ENCODE measurements around the gene COMMD7. TPM values are rescaled to one million over a fixed set of nuclear protein-coding genes. Genes with fewer than 3 reads are reported as not detected.

Gene COMMD7
- total RNA-seq, 1 donor = 37.6 TPM

DNA sequence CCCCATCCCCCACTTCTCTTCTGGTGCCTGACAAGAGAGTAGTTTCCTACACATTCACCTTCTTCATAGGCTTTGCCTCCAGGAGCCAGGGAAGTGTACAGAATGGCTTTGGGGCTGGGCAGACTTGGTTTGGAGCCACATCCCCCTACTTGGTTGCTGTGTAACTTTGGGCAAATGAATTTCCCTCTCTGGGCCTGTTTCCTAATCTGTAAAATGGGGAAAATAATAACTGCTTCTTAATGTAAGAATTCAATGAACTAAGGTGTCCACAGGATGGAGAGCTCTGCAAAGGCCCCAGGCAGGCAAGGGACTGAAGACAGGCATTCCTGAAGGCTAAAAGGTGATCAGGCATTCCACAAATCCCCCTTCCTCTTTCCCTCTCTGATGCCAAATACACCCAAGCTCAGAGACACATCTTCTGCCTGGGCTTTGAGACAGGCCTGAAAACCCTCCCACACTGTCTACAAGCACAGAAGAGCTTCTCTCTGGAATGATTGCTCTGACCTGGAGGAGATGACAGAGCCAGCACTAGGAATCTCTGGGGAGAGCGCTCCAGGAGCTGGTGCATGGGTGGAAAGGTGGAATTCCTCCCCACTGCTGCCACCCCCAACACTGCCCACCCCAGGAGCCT is 62.6 kb downstream of the COMMD7 start:
- no peaks in the 10 kb centered on the region for H3K27me3 ChIP-seq (ENCODE audit: insufficient read depth, low read length)
- H3K4me1 ChIP-seq (ENCODE audit: insufficient read depth, low read length) = peaks cover 22% of the 10 kb centered on the region
- H3K4me3 ChIP-seq (ENCODE audit: low read length) = no peak overlapping the region
- no peaks in the 10 kb centered on the region for H3K9me3 ChIP-seq (ENCODE audit: low read depth, low read length)

- no peaks in the 10 kb centered on the region for H3K9me3 ChIP-seq (ENCODE audit: low read depth, low read length)
- peaks cover 25% of the 10 kb centered on the region for H3K4me1 ChIP-seq (ENCODE audit: insufficient read depth, low read length)
- H3K27me3 ChIP-seq (ENCODE audit: insufficient read depth, low read length) = no peaks in the 10 kb centered on the region
- no peak overlapping the region for H3K4me3 ChIP-seq (ENCODE audit: low read length)
Measured at GRCh38 chr20:32678948-32679347, 64.3 kb downstream of the COMMD7 start.

GRCh38 chr20:32675223-32675975 is 67.9 kb downstream of the COMMD7 start:
- Histone ChIP-seq H3K27me3 (ENCODE audit: insufficient read depth, low read length) (no peaks in the 10 kb centered on the region), H3K4me3 (ENCODE audit: low read length) (no peak overlapping the region), H3K4me1 (ENCODE audit: insufficient read depth, low read length) (peaks cover 37% of the 10 kb centered on the region), H3K9me3 (ENCODE audit: low read depth, low read length) (no peaks in the 10 kb centered on the region)

- no peaks in the 10 kb centered on the region for H3K27me3 ChIP-seq (ENCODE audit: insufficient read depth, low read length)
- no peaks in the 10 kb centered on the region for H3K9me3 ChIP-seq (ENCODE audit: low read depth, low read length)
- peaks cover 37% of the 10 kb centered on the region for H3K4me1 ChIP-seq (ENCODE audit: insufficient read depth, low read length)
- no peak overlapping the region for H3K4me3 ChIP-seq (ENCODE audit: low read length)
Measured at GRCh38 chr20:32674362-32674789, 68.9 kb downstream of the COMMD7 start.

DNA sequence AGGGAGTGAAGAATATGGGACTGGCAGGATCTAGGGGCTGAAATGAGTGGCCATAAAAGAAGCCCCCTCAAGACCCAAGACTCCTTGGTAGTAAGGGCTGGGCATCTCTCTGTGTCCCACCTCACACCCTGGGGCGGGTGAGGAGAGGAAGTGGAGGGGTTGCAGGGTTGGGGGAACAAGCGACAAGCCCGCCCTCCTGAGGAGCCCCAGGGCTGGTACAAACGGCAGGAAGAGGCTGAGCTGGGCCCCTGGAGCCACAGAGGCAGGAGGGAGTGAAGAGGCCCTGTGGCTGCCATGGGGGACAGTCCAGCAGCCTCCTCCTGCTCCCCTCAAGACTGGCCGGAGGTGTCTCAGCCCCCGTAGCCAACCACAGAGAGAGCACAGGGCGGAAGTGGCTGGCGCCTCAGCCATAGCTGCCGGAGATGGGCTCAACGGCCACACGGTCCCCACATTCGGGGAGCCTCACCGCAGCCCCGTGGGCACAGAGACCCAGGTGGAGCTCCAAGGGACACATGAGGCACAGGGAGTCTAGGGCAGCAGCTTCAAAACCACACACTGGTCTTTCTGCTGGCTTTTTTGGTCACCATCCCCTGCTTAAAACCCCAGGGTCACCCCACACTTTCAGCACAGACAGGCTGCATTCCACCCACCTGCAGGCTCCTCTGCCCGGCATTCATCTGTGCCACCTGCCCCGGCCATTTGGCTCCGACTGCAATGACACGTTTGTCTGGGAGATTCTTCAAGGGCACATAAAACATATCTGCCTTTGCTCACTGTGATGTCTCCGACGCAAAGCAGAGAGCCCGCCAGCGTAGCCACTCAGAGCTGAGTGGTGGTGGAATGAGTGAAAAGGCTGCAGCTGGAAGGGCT is 70.0 kb downstream of the COMMD7 start:
- H3K27me3 ChIP-seq (ENCODE audit: insufficient read depth, low read length) = no peaks in the 10 kb centered on the region
- peaks cover 37% of the 10 kb centered on the region for H3K4me1 ChIP-seq (ENCODE audit: insufficient read depth, low read length)
- no peaks in the 10 kb centered on the region for H3K9me3 ChIP-seq (ENCODE audit: low read depth, low read length)
- no peak overlapping the region for H3K4me3 ChIP-seq (ENCODE audit: low read length)

- no peaks in the 10 kb centered on the region for H3K9me3 ChIP-seq (ENCODE audit: low read depth, low read length)
- no peak overlapping the region for H3K4me3 ChIP-seq (ENCODE audit: low read length)
- H3K27me3 ChIP-seq (ENCODE audit: insufficient read depth, low read length) = no peaks in the 10 kb centered on the region
- peaks cover 34% of the 10 kb centered on the region for H3K4me1 ChIP-seq (ENCODE audit: insufficient read depth, low read length)
Measured at GRCh38 chr20:32672394-32672981, 70.8 kb downstream of the COMMD7 start.

DNA sequence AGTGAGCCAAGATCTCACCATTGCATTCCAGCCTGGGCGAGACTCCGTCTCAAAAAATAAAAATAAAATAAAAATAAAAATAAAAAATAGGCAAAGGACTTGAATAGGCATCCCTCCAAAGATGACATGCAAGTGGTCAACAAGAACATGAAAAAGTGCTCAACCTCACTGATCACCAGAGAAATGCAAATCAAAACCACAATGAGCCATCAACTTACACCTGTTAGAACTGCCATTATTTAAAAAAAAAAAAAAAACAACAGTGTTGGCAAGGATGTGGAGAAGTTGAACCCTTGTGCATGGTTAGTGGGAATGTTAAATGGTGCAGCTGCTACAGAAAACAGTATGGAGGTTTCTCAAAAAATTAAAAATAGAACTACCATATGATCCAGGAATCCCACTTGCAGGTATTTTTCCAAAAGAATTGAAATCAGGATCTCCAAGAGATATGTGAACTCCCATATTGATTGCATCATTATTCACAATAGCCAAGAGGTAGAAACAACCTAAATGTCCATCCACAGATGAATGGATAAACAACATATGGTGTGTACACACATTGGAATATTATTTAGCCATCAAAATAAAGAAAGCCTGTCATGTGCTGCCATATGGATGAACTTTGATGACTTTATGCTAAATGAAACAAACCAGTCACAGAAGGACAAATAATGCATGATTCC is 72.4 kb downstream of the COMMD7 start:
- H3K4me3 ChIP-seq (ENCODE audit: low read length) = no peak overlapping the region

DNA sequence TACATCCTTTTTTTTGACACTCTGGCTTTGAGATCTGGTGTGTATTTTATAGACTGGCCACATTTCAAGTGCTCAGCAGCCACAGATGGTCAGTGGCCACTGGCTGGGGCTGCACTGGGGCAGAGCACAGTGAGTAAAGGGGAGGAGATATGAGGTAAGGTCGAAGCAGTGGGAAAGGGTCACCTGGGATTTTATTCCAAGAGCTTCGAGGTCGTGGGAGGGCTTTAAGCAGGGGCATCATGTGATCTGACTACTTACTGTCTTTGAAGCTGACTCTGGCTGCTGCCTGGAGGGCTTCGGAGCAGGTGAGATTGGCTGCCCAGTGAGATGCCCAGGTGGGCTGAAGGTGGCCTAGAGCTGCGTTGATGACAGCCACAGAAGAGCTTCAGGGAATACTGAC is 76.2 kb downstream of the COMMD7 start:
- peaks cover 10% of the 10 kb centered on the region for H3K4me1 ChIP-seq (ENCODE audit: insufficient read depth, low read length)
- no peaks in the 10 kb centered on the region for H3K27me3 ChIP-seq (ENCODE audit: insufficient read depth, low read length)
- no peaks in the 10 kb centered on the region for H3K9me3 ChIP-seq (ENCODE audit: low read depth, low read length)
- H3K4me3 ChIP-seq (ENCODE audit: low read length) = no peak overlapping the region

More for the DNA sequence above, 72.4 kb downstream of the COMMD7 start:
- H3K27me3 ChIP-seq (ENCODE audit: insufficient read depth, low read length) = no peaks in the 10 kb centered on the region
- no peaks in the 10 kb centered on the region for H3K9me3 ChIP-seq (ENCODE audit: low read depth, low read length)
- peaks cover 33% of the 10 kb centered on the region for H3K4me1 ChIP-seq (ENCODE audit: insufficient read depth, low read length)

DNA sequence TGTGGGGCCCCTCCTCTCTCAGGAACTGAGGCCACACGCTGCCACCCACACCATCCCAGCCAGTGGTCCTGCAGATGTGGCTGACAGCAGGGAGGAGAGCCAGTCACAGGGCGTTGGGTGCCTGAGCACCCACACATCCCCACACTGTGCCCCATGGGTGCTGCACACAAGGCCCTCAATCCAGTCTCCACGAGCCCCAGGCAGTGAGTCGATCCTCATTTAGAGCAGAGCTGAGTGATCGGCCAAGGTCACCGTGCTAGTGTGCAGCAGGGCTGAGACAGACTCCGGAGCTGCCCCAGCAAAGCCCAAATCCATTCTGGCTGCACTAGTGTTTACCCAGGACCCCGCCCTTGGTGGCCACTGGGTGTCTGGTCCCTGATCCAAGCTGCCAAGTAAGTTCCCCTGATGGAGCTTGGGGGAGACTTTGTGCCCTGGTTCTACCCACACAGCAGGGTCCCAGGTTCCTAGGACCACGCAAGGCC is 78.5 kb downstream of the COMMD7 start:
- H3K27me3 ChIP-seq (ENCODE audit: insufficient read depth, low read length) = no peaks in the 10 kb centered on the region
- no peak overlapping the region for H3K4me3 ChIP-seq (ENCODE audit: low read length)
- H3K4me1 ChIP-seq (ENCODE audit: insufficient read depth, low read length) = peaks cover 8% of the 10 kb centered on the region
- no peaks in the 10 kb centered on the region for H3K9me3 ChIP-seq (ENCODE audit: low read depth, low read length)

GRCh38 chr20:32664012-32664677 is 79.1 kb downstream of the COMMD7 start:
- Histone ChIP-seq H3K4me1 (ENCODE audit: insufficient read depth, low read length) (peaks cover 8% of the 10 kb centered on the region), H3K9me3 (ENCODE audit: low read depth, low read length) (no peaks in the 10 kb centered on the region), H3K27me3 (ENCODE audit: insufficient read depth, low read length) (no peaks in the 10 kb centered on the region), H3K4me3 (ENCODE audit: low read length) (no peak overlapping the region)

DNA sequence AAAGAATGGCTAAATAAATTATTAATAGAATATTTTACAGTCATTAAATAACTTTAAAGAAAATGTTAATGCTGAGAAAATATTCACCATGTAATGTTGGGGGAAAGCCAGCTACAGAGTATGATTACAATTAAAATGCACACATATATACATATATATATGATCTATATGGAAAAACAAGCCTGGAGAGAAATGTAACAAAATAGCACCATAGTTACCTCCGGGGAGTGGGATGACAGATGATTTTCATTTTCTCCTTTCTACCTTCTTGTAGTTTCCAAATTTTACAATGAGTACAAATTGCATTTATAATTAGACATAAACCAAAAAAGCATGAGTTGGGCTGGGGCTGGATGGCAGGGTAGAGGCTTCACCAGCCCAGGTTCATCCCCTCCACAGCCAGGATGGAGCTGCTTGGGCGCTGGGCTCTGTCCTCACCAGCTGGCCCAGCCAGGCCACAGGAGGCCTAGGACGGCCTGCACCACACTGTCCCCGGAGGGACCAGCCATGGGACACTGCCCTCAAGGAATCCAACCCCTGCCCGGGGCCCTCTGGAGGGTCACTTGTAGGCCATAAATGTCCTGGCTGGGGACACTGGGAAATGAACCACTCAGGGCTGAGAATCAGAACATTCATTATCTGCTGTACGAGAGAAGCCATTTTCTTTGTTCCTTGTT is 79.8 kb downstream of the COMMD7 start:
- Histone ChIP-seq H3K9me3 (ENCODE audit: low read depth, low read length) (no peaks in the 10 kb centered on the region), H3K4me1 (ENCODE audit: insufficient read depth, low read length) (peaks cover 8% of the 10 kb centered on the region), H3K4me3 (ENCODE audit: low read length) (no peak overlapping the region), H3K27me3 (ENCODE audit: insufficient read depth, low read length) (no peaks in the 10 kb centered on the region)

DNA sequence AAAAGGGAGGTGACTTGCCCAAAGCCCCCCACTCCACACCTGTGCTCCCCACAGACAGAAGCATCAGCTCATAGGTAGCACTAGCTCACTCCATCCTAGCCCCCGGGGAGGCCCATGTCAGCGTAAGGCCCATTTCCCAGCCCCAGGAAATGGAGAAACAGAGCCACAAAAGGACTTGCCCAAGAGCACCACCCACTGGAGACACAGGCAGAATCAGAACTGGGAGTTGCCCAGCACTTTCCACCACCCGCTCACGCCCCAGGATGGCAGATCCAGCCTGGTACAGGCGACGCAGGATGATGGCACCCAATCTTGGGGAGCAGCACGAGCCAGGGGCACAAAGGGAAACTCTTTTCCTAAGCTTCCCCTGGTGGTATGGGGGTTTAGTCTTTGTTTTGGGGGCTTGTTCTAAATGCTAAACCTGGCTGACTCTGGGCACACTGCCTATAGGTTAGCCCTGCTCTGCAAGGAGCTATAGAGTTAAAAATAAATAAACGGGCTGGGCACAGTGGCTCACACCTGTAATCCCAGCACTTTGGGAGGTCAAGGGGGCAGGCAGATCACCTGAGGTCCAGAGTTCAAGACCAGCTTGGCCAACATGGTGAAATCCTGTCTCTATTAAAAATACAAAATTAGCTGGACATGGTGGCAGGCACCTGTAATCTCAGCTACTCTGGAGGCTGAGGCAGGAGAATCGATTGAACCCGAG is 81.3 kb downstream of the COMMD7 start:
- Histone ChIP-seq H3K9me3 (ENCODE audit: low read depth, low read length) (no peaks in the 10 kb centered on the region), H3K4me1 (ENCODE audit: insufficient read depth, low read length) (peaks cover 8% of the 10 kb centered on the region), H3K4me3 (ENCODE audit: low read length) (no peak overlapping the region), H3K27me3 (ENCODE audit: insufficient read depth, low read length) (no peaks in the 10 kb centered on the region)

DNA sequence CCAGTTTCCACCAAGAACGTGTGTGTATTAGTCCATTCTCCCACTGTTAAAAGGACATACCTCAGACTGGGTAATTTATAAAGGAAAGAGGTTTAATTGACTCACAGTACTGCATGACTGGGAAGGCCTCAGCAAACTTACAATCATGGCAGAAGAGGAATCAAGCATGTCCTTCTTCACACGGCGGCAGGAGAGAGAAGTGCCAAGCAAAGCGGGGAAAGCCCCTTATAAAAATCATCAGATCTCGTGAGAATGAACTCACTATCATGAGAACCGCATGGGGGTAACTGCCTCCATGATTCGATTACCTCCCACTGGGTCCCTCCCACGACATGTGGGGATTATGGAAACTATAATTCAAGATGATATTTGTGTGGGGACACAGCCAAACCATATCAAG is 82.6 kb downstream of the COMMD7 start:
- no peaks in the 10 kb centered on the region for H3K27me3 ChIP-seq (ENCODE audit: insufficient read depth, low read length)
- H3K4me1 ChIP-seq (ENCODE audit: insufficient read depth, low read length) = peaks cover 6% of the 10 kb centered on the region
- no peaks in the 10 kb centered on the region for H3K9me3 ChIP-seq (ENCODE audit: low read depth, low read length)
- no peak overlapping the region for H3K4me3 ChIP-seq (ENCODE audit: low read length)

Data from mononuclear cell (primary cell).